H1 (cell line): ENCODE results near the gene MECP2. TPM values are rescaled to one million over a fixed set of nuclear protein-coding genes. Genes with fewer than 3 reads are reported as not detected.

Source experiments
- CTCF ChIA-PET: fragments of 300-600 bp; sonication (Branson Sonifier 250); formaldehyde crosslinking; loops from one replicate; lab custom pipeline; 2021; ENCODE audit not compliant: partially characterized antibody; lab: Charles Lee
- POLR2A ChIA-PET: fragments of 300-600 bp; sonication (Branson Sonifier 250); formaldehyde crosslinking; loops from one replicate; lab custom pipeline; 2021; ENCODE audit warnings: inconsistent platforms; ENCODE audit not compliant: partially characterized antibody; lab: Charles Lee
- DNase-seq, 2 experiments: peaks; one replicate each; pipeline versions ENCODE4 v3.0.0 to v3.0.0-alpha.2; 2010 to 2022; ENCODE audit warnings: low spot score in 2 of 2, low read depth in 1 of 2, mixed read lengths in 1 of 2
- FAIRE-seq: peaks from 2 replicates; lab custom pipeline; 2011; peaks lifted over from hg19 to GRCh38; lab: Jason Lieb, UNC
- H2AFZ ChIP-seq: 2 replicates; pipeline ENCODE4 v1.8.1; 2012; ENCODE audit warnings: low read length, inconsistent platforms
- H2AK5ac ChIP-seq: 2 replicates; pipeline ENCODE4 v1.6.1; 2013; ENCODE audit warnings: low read depth, low read length
- H2BK120ac ChIP-seq: replicated peaks from 2 replicates; pipeline ENCODE3; 2013; ENCODE audit warnings: low read depth, low read length, inconsistent platforms
- H2BK12ac ChIP-seq: 2 replicates; pipeline ENCODE4 v1.6.1; 2013; ENCODE audit warnings: low read depth, low read length
- H2BK15ac ChIP-seq: 2 replicates; pipeline ENCODE4 v1.6.1; 2013; ENCODE audit warnings: low read length
- H2BK20ac ChIP-seq: 2 replicates; pipeline ENCODE4 v1.6.1; 2013; ENCODE audit warnings: low read length
- H2BK5ac ChIP-seq: 2 replicates; pipeline ENCODE4 v1.6.1; 2013; ENCODE audit warnings: low read depth, low read length
- H3K14ac ChIP-seq: 2 replicates; pipeline ENCODE4 v1.6.1; 2013; ENCODE audit warnings: inconsistent platforms; ENCODE audit not compliant: insufficient read length
- H3K18ac ChIP-seq: 2 replicates; pipeline ENCODE4 v1.6.1; 2013; ENCODE audit warnings: low read length; ENCODE audit errors: extremely low read depth
- H3K23ac ChIP-seq: 2 replicates; pipeline ENCODE4 v1.6.1; 2013; ENCODE audit warnings: inconsistent platforms; ENCODE audit not compliant: insufficient read length
- H3K23me2 ChIP-seq: 2 replicates; pipeline ENCODE4 v1.6.1; 2013; ENCODE audit warnings: low read depth, low read length
- H3K27ac ChIP-seq: 2 replicates; pipeline ENCODE4 v1.6.1; 2011; ENCODE audit warnings: low read depth, low read length, inconsistent platforms
- H3K27me3 ChIP-seq, 4 experiments: replicated peaks in 1 of 4; 1 replicate in 1 of 4; 2 replicates in 3 of 4; pipeline versions ENCODE4 v1.6.1 to v1.8.1; 2011 to 2013; ENCODE audit warnings: low read length in 3 of 4, mild to moderate bottlenecking in 3 of 4, inconsistent platforms in 2 of 4, mixed read lengths in 2 of 4, moderate library complexity in 1 of 4; ENCODE audit not compliant: control insufficient read depth in 3 of 4, insufficient read depth in 3 of 4; ENCODE audit errors: extremely low read depth in 1 of 4
- H3K36me3 ChIP-seq, 4 experiments: 2 replicates each; pipeline versions ENCODE4 v1.6.1 to v1.8.1; 2011 to 2013; ENCODE audit warnings: mild to moderate bottlenecking in 4 of 4, low read length in 3 of 4, moderate library complexity in 2 of 4, control low read depth in 1 of 4, inconsistent platforms in 1 of 4; ENCODE audit not compliant: insufficient read depth in 4 of 4, control insufficient read depth in 2 of 4
- H3K4ac ChIP-seq: replicated peaks from 2 replicates; pipeline ENCODE3; 2013; ENCODE audit warnings: low read length, low read depth, mixed read lengths, inconsistent platforms; ENCODE audit not compliant: insufficient read length
- H3K4me1 ChIP-seq, 4 experiments: replicated peaks in 1 of 4; 1 replicate in 1 of 4; 2 replicates in 3 of 4; pipeline versions ENCODE4 v1.6.1 to v1.8.1; 2011 to 2013; ENCODE audit warnings: low read length in 3 of 4, inconsistent platforms in 2 of 4, mixed read lengths in 1 of 4; ENCODE audit not compliant: insufficient read depth in 4 of 4, control insufficient read depth in 3 of 4
- H3K4me2 ChIP-seq, 2 experiments: 2 replicates each; pipeline versions ENCODE4 v1.6.1 to v1.8.1; 2011 to 2013; ENCODE audit warnings: low read depth in 2 of 2, low read length in 2 of 2, control low read depth in 1 of 2, inconsistent platforms in 1 of 2, mild to moderate bottlenecking in 1 of 2; ENCODE audit not compliant: insufficient read depth in 1 of 2
- H3K4me3 ChIP-seq, 4 experiments: fragments of 200-600, 300-600 bp in 1 of 4; sonication (generic), shearing (Covaris generic), sonication (Bioruptor Twin) in 1 of 4; 2 replicates each; pipeline versions ENCODE4 v1.5.1 to v1.8.1; 2011 to 2016; ENCODE audit warnings: low read length in 4 of 4, low read depth in 3 of 4, control low read depth in 2 of 4, inconsistent platforms in 2 of 4, mild to moderate bottlenecking in 2 of 4, mixed read lengths in 1 of 4, moderate library complexity in 1 of 4; ENCODE audit not compliant: insufficient read depth in 2 of 4; ENCODE audit errors: extremely low read depth in 1 of 4
- H3K56ac ChIP-seq: replicated peaks from 2 replicates; pipeline ENCODE3; 2013; ENCODE audit warnings: low read depth, mild to moderate bottlenecking, mixed read lengths, low read length, inconsistent platforms; ENCODE audit not compliant: insufficient read length
- H3K79me1 ChIP-seq: 2 replicates; pipeline ENCODE4 v1.6.1; 2013; ENCODE audit warnings: low read depth, low read length, control low read depth
- H3K79me2 ChIP-seq, 2 experiments: 2 replicates each; pipeline versions ENCODE4 v1.6.1 to v1.8.1; 2012 to 2013; ENCODE audit warnings: low read length in 2 of 2, mild to moderate bottlenecking in 2 of 2, inconsistent platforms in 1 of 2; ENCODE audit not compliant: insufficient read depth in 2 of 2, control insufficient read depth in 1 of 2
- H3K9ac ChIP-seq, 4 experiments: replicated peaks in 1 of 4; 1 replicate in 1 of 4; 2 replicates in 3 of 4; pipeline versions ENCODE4 v1.6.1 to v1.8.1; 2011 to 2013; ENCODE audit warnings: low read depth in 3 of 4, low read length in 3 of 4, control low read depth in 2 of 4, mild to moderate bottlenecking in 2 of 4, moderate library complexity in 2 of 4, inconsistent platforms in 1 of 4; ENCODE audit errors: extremely low read depth in 1 of 4
- H3K9me3 ChIP-seq, 2 experiments: 2 replicates each; pipeline versions ENCODE4 v1.6.1 to v1.8.1; 2012 to 2013; ENCODE audit warnings: mild to moderate bottlenecking in 2 of 2, moderate library complexity in 2 of 2, control low read depth in 1 of 2, inconsistent platforms in 1 of 2, low read depth in 1 of 2, low read length in 1 of 2, mixed read lengths in 1 of 2; ENCODE audit not compliant: insufficient read depth in 2 of 2
- H4K20me1 ChIP-seq, 2 experiments: replicated peaks in 1 of 2; 2 replicates each; pipeline versions ENCODE3 to v1.8.1; 2011 to 2013; ENCODE audit warnings: inconsistent platforms in 2 of 2, low read length in 2 of 2, mild to moderate bottlenecking in 1 of 2; ENCODE audit not compliant: insufficient read depth in 2 of 2, control insufficient read depth in 1 of 2
- H4K5ac ChIP-seq: 2 replicates; pipeline ENCODE4 v1.6.1; 2013; ENCODE audit warnings: low read length, low read depth, mixed read lengths, inconsistent platforms; ENCODE audit not compliant: insufficient read length
- H4K8ac ChIP-seq: 2 replicates; pipeline ENCODE4 v1.8.0; 2013; ENCODE audit warnings: mild to moderate bottlenecking, moderate library complexity, low read length, inconsistent platforms; ENCODE audit not compliant: insufficient read depth; ENCODE audit errors: extremely low read depth
- H4K91ac ChIP-seq: replicated peaks from 2 replicates; pipeline ENCODE3; 2013; ENCODE audit warnings: low read length, mixed read lengths, inconsistent platforms; ENCODE audit not compliant: insufficient read length
- GABPA ChIP-seq: IDR thresholded peaks from 2 replicates; pipeline ENCODE4 v1.6.1; 2011; ENCODE audit warnings: mild to moderate bottlenecking, low read length, moderate library complexity, borderline replicate concordance; ENCODE audit not compliant: insufficient read depth
- KDM1A ChIP-seq: fragments of 200-600, 300-600 bp; sonication (generic); IDR thresholded peaks from 2 replicates; pipeline ENCODE4 v1.7.1; 2016; ENCODE audit warnings: mild to moderate bottlenecking, low read length, borderline replicate concordance
- POLR2A ChIP-seq, 2 experiments: IDR thresholded peaks; 1 replicate in 1 of 2; 2 replicates in 1 of 2; pipeline ENCODE4 v1.6.1; 2011; ENCODE audit warnings: low read depth in 2 of 2, low read length in 2 of 2, mild to moderate bottlenecking in 2 of 2; ENCODE audit errors: control extremely low read depth in 1 of 2
- RNF2 ChIP-seq: fragments of 200-900, 300-1000 bp; sonication (generic); IDR thresholded peaks from 2 replicates; pipeline ENCODE4 v1.7.1; 2016; ENCODE audit warnings: borderline replicate concordance, low read depth, mild to moderate bottlenecking, antibody characterized with exemption, low read length; ENCODE audit not compliant: poor library complexity, severe bottlenecking; ENCODE audit errors: missing control alignments
- SAP30 ChIP-seq: fragments of 300-600 bp; sonication (generic); IDR thresholded peaks from 2 replicates; pipeline ENCODE4 v1.7.1; 2012; ENCODE audit warnings: low read length, moderate library complexity, mild to moderate bottlenecking, inconsistent platforms; ENCODE audit not compliant: insufficient read depth, insufficient replicate concordance
- SP1 ChIP-seq: IDR thresholded peaks from 2 replicates; pipeline ENCODE4 v1.6.1; 2011; ENCODE audit warnings: low read depth, low read length
- TAF7 ChIP-seq: optimal IDR thresholded peaks from 2 replicates; pipeline ENCODE3; 2011; ENCODE audit warnings: low read depth, mild to moderate bottlenecking, inconsistent platforms, low read length, moderate library complexity, borderline replicate concordance
- TCF12 ChIP-seq: IDR thresholded peaks from 2 replicates; pipeline ENCODE4 v1.6.1; 2011; ENCODE audit warnings: low read depth, mild to moderate bottlenecking, low read length
- TEAD4 ChIP-seq: IDR thresholded peaks from 2 replicates; pipeline ENCODE4 v1.6.1; 2012; ENCODE audit warnings: low read depth, low read length, inconsistent platforms, mixed read lengths
- whole genome bisulfite sequencing, 2 experiments: shearing (Covaris generic) in 1 of 2; methylation state at CpG; one replicate each; pipeline versions ENCODE4 v1.1.6 to v1.1.7; 2013 to 2015; ENCODE audit warnings: low lambda C conversion rate in 2 of 2, mixed read lengths in 2 of 2, inconsistent platforms in 1 of 2, low coverage in 1 of 2, missing lambda C conversion rate in 1 of 2; ENCODE audit not compliant: insufficient replicate concordance in 2 of 2, insufficient coverage in 1 of 2, insufficient read length in 1 of 2; ENCODE audit errors: extremely low coverage in 1 of 2, missing lambda C conversion rate in 1 of 2; 5-methylcytosine and 5-hydroxymethylcytosine counted together
- polyA plus RNA-seq, 7 experiments: library from polyadenylated mRNA; depleted of rRNA in 3 of 7; stranded (reverse) in 5 of 7; unstranded in 2 of 7; fragments of >200 nt in 5 of 7; fragments of 200-250 nt in 2 of 7; gene quantifications; 1 replicate in 5 of 7; 2 replicates in 1 of 7; 4 replicates in 1 of 7; pipeline versions ENCODE4 v1.2.1 to v1.2.3, GENCODE V29; 2011 to 2013; ENCODE audit warnings: missing spikeins in 2 of 7, mixed read lengths in 2 of 7
- total RNA-seq: library from RNA; stranded (reverse); fragmentation: NEBNext Ultra II Directional; extraction: Animal tissue kit (Norgen Biotek cat#: 25700); gene quantifications from 2 replicates; pipeline ENCODE4 v1.2.1, GENCODE V29; 2021
- TF ChIP-seq, protein P1 (sequence below): IDR thresholded peaks from 2 replicates; pipeline ENCODE4 v1.6.1; 2012; ENCODE audit warnings: inconsistent platforms

The MECP2 gene
- total and polyA plus RNA-seq, 2 of the 8 experiments (the other 6 are each of a cell fraction or from before 2014, with no cell fraction given) = 5.0 to 32.4 TPM

- H3K4me2 ChIP-seq = peak overlapping the region in 1 of 2 experiments; percentile 7; a peak in 1 of 4 replicates
Measured at GRCh38 chrX:154074199-154074598, 23.3 kb downstream of the MECP2 start.

More at GRCh38 chrX:154074199-154074598, 23.3 kb downstream of the MECP2 start:
- FAIRE-seq = no peak
- Histone ChIP-seq H3K36me3 (0 out of 8 replicates have a peak, but pooled peaks cover 0 to 3% (median 0%) of the 10 kb centered on the region in 4 experiments), H4K91ac (peak overlapping the region; percentile 13), H3K79me2 (peaks cover 0 to 61% of the 10 kb centered on the region in 2 experiments; a peak in 3 of 4 replicates), H3K14ac (no peak overlapping the region), H3K4me3 (0 out of 8 replicates have a peak overlapping the region, but pooled peaks of 1 of the 4 experiments have one; percentile 19), H3K4me1 (peaks cover 0 to 11% (median 5%) of the 10 kb centered on the region in 4 experiments; a peak in 3 of 7 replicates), H3K79me1 (no peaks in the 10 kb centered on the region), H4K8ac (no peak overlapping the region), H3K9me3 (no peaks in the 10 kb centered on the region), H2BK120ac (no peak overlapping the region), H2AK5ac (no peak overlapping the region), H3K27ac (0 out of 2 replicates have a peak overlapping the region, but pooled peaks have one; percentile 36), H3K4ac (no peak overlapping the region), H3K27me3 (no peaks in the 10 kb centered on the region), H2BK5ac (no peak overlapping the region), H3K56ac (no peak overlapping the region), H4K20me1 (peaks cover 2 to 3% of the 10 kb centered on the region in 2 experiments), H2BK15ac (no peak overlapping the region), H3K18ac (no peak overlapping the region), H2BK20ac (no peak overlapping the region), H3K23me2 (no peaks in the 10 kb centered on the region), H4K5ac (no peak overlapping the region), H2BK12ac (no peak overlapping the region), H2AFZ (no peak overlapping the region), H3K9ac (no peak overlapping the region), H3K23ac (no peak overlapping the region)
- TF ChIP-seq TCF12 = no peak
- TF ChIP-seq, protein P1, sequence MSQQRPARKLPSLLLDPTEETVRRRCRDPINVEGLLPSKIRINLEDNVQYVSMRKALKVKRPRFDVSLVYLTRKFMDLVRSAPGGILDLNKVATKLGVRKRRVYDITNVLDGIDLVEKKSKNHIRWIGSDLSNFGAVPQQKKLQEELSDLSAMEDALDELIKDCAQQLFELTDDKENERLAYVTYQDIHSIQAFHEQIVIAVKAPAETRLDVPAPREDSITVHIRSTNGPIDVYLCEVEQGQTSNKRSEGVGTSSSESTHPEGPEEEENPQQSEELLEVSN = no peak
- TF ChIP-seq POLR2A (IDR thresholded peaks at IDR 0.05; ENCODE audit: control extremely low read depth in 1 of 2, low read depth in 2 of 2, low read length in 2 of 2) = no peak
- TF ChIP-seq KDM1A = no peak
- TF ChIP-seq TEAD4 = no peak
- TF ChIP-seq TAF7 = no peak
- no peak for TF ChIP-seq SP1
- TF ChIP-seq GABPA = no peak
- no peak for TF ChIP-seq SAP30
- no peak for TF ChIP-seq RNF2
- WGBS, 2 experiments = 82% methylated on average over 3 of the region's 3 CpGs; no CpG with 5 or more reads in 1 of the 2 experiments
- CTCF ChIA-PET = interaction anchor here (1.2 kb wide), 1 partner anchor 61 kb away, joined by 4 read pairs; no protein-coding TSS in a partner anchor
- no peak for DNase-seq
- POLR2A ChIA-PET = interaction anchor here (0.7 kb wide), 1 partner anchor 34 kb away, joined by 3 read pairs; no protein-coding TSS in a partner anchor
